GM12878 (cell line): Measurements from ENCODE around the gene NUDT16L1. TPM values are rescaled to one million over a fixed set of nuclear protein-coding genes. Genes with fewer than 3 reads are reported as not detected.

Source experiments
- BACH1 ChIP-seq: fragments of 450-650 bp; IDR thresholded peaks from 2 replicates; pipeline ENCODE4 v1.6.1; 2017; ENCODE audit warnings: mild to moderate bottlenecking, borderline replicate concordance
- BHLHE40 ChIP-seq, 2 experiments: fragments of 450-650 bp in 1 of 2; IDR thresholded peaks; 2 replicates each; pipeline ENCODE4 v1.6.1; 2011 to 2017; ENCODE audit warnings: low read depth in 2 of 2, borderline replicate concordance in 1 of 2, improper control_type of control experiment in 1 of 2, low read length in 1 of 2, mild to moderate bottlenecking in 1 of 2
- CBFB ChIP-seq: IDR thresholded peaks from 2 replicates; pipeline ENCODE4 v1.6.1; 2016; ENCODE audit warnings: antibody characterized with exemption, low read depth
- CHD2 ChIP-seq: IDR thresholded peaks from 2 replicates; pipeline ENCODE4 v1.6.1; 2011; ENCODE audit warnings: low read depth, low read length, improper control_type of control experiment, borderline replicate concordance
- CREM ChIP-seq: IDR thresholded peaks from 2 replicates; pipeline ENCODE4 v1.6.1; 2014; ENCODE audit warnings: antibody characterized with exemption, low read depth
- DPF2 ChIP-seq: fragments of 450-650 bp; IDR thresholded peaks from 2 replicates; pipeline ENCODE4 v1.6.1; 2017; ENCODE audit warnings: mild to moderate bottlenecking
- FOXK2 ChIP-seq: fragments of 450-650 bp; IDR thresholded peaks from 2 replicates; pipeline ENCODE4 v1.6.1; 2017; ENCODE audit warnings: mild to moderate bottlenecking, moderate library complexity
- HCFC1 ChIP-seq: fragments of 150-350 bp; IDR thresholded peaks from 2 replicates; pipeline ENCODE4 v1.6.1; 2014; ENCODE audit warnings: low read length
- IKZF1 ChIP-seq: fragments of 450-650 bp; conservative IDR thresholded peaks from 2 replicates; pipeline ENCODE4 v1.6.1; 2017; ENCODE audit warnings: antibody characterized with exemption, mild to moderate bottlenecking
- KDM1A ChIP-seq: fragments of 200-600 bp; sonication (generic); IDR thresholded peaks from 2 replicates; pipeline ENCODE4 v1.6.1; 2016; ENCODE audit warnings: borderline replicate concordance
- LARP7 ChIP-seq: fragments of 450-650 bp; IDR thresholded peaks from 2 replicates; pipeline ENCODE4 v1.6.1; 2017; ENCODE audit warnings: mild to moderate bottlenecking
- MEF2A ChIP-seq: IDR thresholded peaks from 2 replicates; pipeline ENCODE4 v1.6.1; 2011; ENCODE audit warnings: low read depth, mild to moderate bottlenecking, low read length, moderate library complexity; ENCODE audit not compliant: insufficient read depth
- MXI1 ChIP-seq: fragments of 150-350 bp; IDR thresholded peaks from 2 replicates; pipeline ENCODE4 v1.6.1; 2011; ENCODE audit warnings: low read depth, mild to moderate bottlenecking, inconsistent platforms, low read length, improper control_type of control experiment
- MYB ChIP-seq: fragments of 150-350 bp; IDR thresholded peaks from 2 replicates; pipeline ENCODE4 v1.6.1; 2014; ENCODE audit warnings: mild to moderate bottlenecking, low read depth, low read length, borderline replicate concordance
- NFYB ChIP-seq: IDR thresholded peaks from 2 replicates; pipeline ENCODE4 v1.6.1; 2011; ENCODE audit warnings: low read depth, mild to moderate bottlenecking, low read length, improper control_type of control experiment, moderate library complexity; ENCODE audit not compliant: insufficient read depth
- PKNOX1 ChIP-seq: fragments of 450-650 bp; IDR thresholded peaks from 2 replicates; pipeline ENCODE4 v1.6.1; 2016; ENCODE audit warnings: mild to moderate bottlenecking
- POU2F2 ChIP-seq: IDR thresholded peaks from 3 replicates; pipeline ENCODE4 v1.6.1; 2011; ENCODE audit warnings: low read depth, mild to moderate bottlenecking, low read length, borderline replicate concordance
- RBBP5 ChIP-seq: fragments of 200-600 bp; sonication (generic); conservative IDR thresholded peaks from 2 replicates; pipeline ENCODE4 v1.6.1; 2016
- RUNX3 ChIP-seq: IDR thresholded peaks from 2 replicates; pipeline ENCODE4 v1.6.1; 2012; ENCODE audit warnings: low read length, inconsistent platforms
- SMAD5 ChIP-seq: IDR thresholded peaks from 2 replicates; pipeline ENCODE4 v1.6.1; 2016; ENCODE audit warnings: antibody characterized with exemption, low read depth
- SMARCA5 ChIP-seq: fragments of 450-650 bp; IDR thresholded peaks from 2 replicates; pipeline ENCODE4 v1.6.1; 2017; ENCODE audit warnings: mild to moderate bottlenecking
- SREBF1 ChIP-seq: IDR thresholded peaks from 2 replicates; pipeline ENCODE4 v1.6.1; 2012; ENCODE audit warnings: mild to moderate bottlenecking, low read length
- SREBF2 ChIP-seq: IDR thresholded peaks from 2 replicates; pipeline ENCODE4 v1.6.1; 2012; ENCODE audit warnings: mild to moderate bottlenecking, low read length
- polyA plus RNA-seq, 11 experiments: library from polyadenylated mRNA; depleted of rRNA in 4 of 11; unstranded in 6 of 11; stranded (reverse) in 5 of 11; fragments of >200 nt; fragmentation: Nextera tagmentation in 4 of 11; fragmentation: Illumina TruSeq in 1 of 11; extraction: Ambion mirVana in 4 of 11; extraction: Trizol in 1 of 11; gene quantifications; 1 replicate in 1 of 11; 2 replicates in 10 of 11; pipeline versions ENCODE4 v1.2.1 to v1.2.3, GENCODE V29; 2011 to 2016; ENCODE audit warnings: inconsistent platforms in 2 of 11, missing spikeins in 2 of 11, low read depth in 1 of 11
- total RNA-seq, 4 experiments: library from RNA; depleted of rRNA in 3 of 4; stranded (reverse); fragments of >200 nt in 3 of 4; fragmentation: Illumina TruSeq in 1 of 4; extraction: Trizol in 1 of 4; gene quantifications; 2 replicates each; pipeline versions ENCODE4 v1.2.1 to v1.2.3, GENCODE V29; 2013 to 2021
- TF ChIP-seq, protein P1 (sequence below): IDR thresholded peaks from 2 replicates; pipeline ENCODE4 v1.6.1; 2011; ENCODE audit warnings: borderline replicate concordance, low read depth, mild to moderate bottlenecking, moderate library complexity, low read length; ENCODE audit not compliant: insufficient read depth, poor library complexity, severe bottlenecking
- TF ChIP-seq, protein P2 (sequence below): IDR thresholded peaks from 2 replicates; pipeline ENCODE4 v1.6.1; 2011; ENCODE audit warnings: mild to moderate bottlenecking, low read depth, low read length, moderate library complexity; ENCODE audit not compliant: insufficient replicate concordance
- TF ChIP-seq, protein P3 (sequence below): fragments of 450-650 bp; IDR thresholded peaks from 2 replicates; pipeline ENCODE4 v1.6.1; 2017; ENCODE audit warnings: antibody characterized with exemption, mild to moderate bottlenecking, moderate library complexity

The NUDT16L1 gene
- total and polyA plus RNA-seq, 10 of the 15 experiments (the other 5 are each of a cell fraction or from before 2014, with no cell fraction given): 1.4 to 77.7 (median 28.9) TPM

DNA sequence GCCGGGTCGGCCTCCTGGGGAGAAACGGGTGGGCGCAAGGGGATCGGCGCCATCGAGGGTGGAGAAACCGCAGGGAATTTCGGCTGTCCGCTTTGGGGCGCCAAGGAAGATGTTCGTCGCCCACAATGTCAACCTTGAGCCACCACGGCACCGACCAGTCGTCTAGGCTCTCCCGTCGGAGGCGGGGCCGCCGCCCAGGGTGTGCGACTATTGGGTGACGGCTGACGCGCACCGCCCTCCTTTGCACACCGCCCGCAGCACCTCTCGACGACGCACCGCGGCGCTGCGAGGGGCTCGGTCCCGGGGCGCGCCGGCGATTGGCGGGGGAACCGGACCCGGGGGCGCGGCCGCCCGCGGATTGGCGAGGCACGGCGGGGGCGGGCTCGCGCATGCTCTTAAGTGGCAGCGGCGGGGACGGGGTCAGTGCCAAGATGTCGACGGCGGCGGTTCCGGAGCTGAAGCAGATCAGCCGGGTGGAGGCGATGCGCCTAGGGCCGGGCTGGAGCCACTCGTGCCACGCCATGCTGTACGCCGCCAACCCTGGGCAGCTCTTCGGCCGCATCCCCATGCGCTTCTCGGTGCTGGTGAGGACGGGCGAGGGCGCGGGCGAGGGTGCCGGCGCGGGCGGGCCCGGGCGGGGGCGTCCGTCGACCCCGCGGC lies at the start of gene NUDT16L1 (continued):
- TF ChIP-seq MEF2A (no peak), POU2F2 (0 out of 3 replicates have a peak, but pooled peaks have one; percentile 34), BHLHE40 (IDR thresholded peaks at IDR 0.05; ENCODE audit: borderline replicate concordance in 1 of 2, low read depth in 2 of 2, low read length in 1 of 2) (peak in 1 of 2 experiments; percentile 52; a peak in 1 of 4 replicates), BACH1 (peak; percentile 30), CHD2 (peak; percentile 75), RUNX3 (peak; percentile 45; the same call in 1 of the 2 replicates), IKZF1 (peak; percentile 65; the same call in 1 of the 2 replicates), MXI1 (peak; percentile 38; the same call in 1 of the 2 replicates), FOXK2 (no peak), SREBF2 (no peak), CBFB (no peak), MYB (no peak), DPF2 (0 out of 2 replicates have a peak, but pooled peaks have one; percentile 38), PKNOX1 (peak; percentile 73), CREM (peak; percentile 74), SMARCA5 (peak; percentile 70; the same call in 1 of the 2 replicates), KDM1A (no peak), LARP7 (peak; percentile 96; the same call in 1 of the 2 replicates), SREBF1 (no peak), SMAD5 (peak; percentile 55; the same call in 1 of the 2 replicates), NFYB (peak; percentile 93), RBBP5 (no peak), HCFC1 (no peak; the same call in 1 of the 2 replicates)
- TF ChIP-seq, protein P1, sequence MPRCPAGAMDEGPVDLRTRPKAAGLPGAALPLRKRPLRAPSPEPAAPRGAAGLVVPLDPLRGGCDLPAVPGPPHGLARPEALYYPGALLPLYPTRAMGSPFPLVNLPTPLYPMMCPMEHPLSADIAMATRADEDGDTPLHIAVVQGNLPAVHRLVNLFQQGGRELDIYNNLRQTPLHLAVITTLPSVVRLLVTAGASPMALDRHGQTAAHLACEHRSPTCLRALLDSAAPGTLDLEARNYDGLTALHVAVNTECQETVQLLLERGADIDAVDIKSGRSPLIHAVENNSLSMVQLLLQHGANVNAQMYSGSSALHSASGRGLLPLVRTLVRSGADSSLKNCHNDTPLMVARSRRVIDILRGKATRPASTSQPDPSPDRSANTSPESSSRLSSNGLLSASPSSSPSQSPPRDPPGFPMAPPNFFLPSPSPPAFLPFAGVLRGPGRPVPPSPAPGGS: peak; percentile 81
- TF ChIP-seq, protein P2, sequence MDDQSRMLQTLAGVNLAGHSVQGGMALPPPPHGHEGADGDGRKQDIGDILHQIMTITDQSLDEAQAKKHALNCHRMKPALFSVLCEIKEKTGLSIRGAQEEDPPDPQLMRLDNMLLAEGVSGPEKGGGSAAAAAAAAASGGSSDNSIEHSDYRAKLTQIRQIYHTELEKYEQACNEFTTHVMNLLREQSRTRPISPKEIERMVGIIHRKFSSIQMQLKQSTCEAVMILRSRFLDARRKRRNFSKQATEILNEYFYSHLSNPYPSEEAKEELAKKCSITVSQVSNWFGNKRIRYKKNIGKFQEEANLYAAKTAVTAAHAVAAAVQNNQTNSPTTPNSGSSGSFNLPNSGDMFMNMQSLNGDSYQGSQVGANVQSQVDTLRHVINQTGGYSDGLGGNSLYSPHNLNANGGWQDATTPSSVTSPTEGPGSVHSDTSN: peak; percentile 42
- TF ChIP-seq, protein P3, sequence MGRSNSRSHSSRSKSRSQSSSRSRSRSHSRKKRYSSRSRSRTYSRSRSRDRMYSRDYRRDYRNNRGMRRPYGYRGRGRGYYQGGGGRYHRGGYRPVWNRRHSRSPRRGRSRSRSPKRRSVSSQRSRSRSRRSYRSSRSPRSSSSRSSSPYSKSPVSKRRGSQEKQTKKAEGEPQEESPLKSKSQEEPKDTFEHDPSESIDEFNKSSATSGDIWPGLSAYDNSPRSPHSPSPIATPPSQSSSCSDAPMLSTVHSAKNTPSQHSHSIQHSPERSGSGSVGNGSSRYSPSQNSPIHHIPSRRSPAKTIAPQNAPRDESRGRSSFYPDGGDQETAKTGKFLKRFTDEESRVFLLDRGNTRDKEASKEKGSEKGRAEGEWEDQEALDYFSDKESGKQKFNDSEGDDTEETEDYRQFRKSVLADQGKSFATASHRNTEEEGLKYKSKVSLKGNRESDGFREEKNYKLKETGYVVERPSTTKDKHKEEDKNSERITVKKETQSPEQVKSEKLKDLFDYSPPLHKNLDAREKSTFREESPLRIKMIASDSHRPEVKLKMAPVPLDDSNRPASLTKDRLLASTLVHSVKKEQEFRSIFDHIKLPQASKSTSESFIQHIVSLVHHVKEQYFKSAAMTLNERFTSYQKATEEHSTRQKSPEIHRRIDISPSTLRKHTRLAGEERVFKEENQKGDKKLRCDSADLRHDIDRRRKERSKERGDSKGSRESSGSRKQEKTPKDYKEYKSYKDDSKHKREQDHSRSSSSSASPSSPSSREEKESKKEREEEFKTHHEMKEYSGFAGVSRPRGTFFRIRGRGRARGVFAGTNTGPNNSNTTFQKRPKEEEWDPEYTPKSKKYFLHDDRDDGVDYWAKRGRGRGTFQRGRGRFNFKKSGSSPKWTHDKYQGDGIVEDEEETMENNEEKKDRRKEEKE: no peak
